ENCODE measurements around the gene LCLAT1.
"Not testable (repeated sequence)": the region's sequence is repeated elsewhere in the genome, so short reads cannot be mapped to it uniquely, and the experiment has no call there.

LCLAT1 gene

GRCh38 chr2:30456106-30456505 lies 9.1 kb downstream of the LCLAT1 start:
- DNase-seq: no peak

GRCh38 chr2:30456579-30456978 lies 9.5 kb downstream of the LCLAT1 start:
- no peak for DNase-seq

GRCh38 chr2:30457296-30457695 lies 10.2 kb downstream of the LCLAT1 start:
- no peak for DNase-seq

- no peak for DNase-seq
Measured at GRCh38 chr2:30459140-30459539, 12.1 kb downstream of the LCLAT1 start.

GRCh38 chr2:30462131-30462857 lies 15.2 kb downstream of the LCLAT1 start:
- no peak for DNase-seq

GRCh38 chr2:30463535-30463934 lies 16.5 kb downstream of the LCLAT1 start:
- DNase-seq: no peak

GRCh38 chr2:30464544-30465170 lies 17.6 kb downstream of the LCLAT1 start:
- DNase-seq: no peak

GRCh38 chr2:30465171-30465545 lies 18.1 kb downstream of the LCLAT1 start:
- DNase-seq: no peak

GRCh38 chr2:30466216-30466615 lies 19.2 kb downstream of the LCLAT1 start:
- no peak for DNase-seq

GRCh38 chr2:30467062-30467826 lies 20.2 kb downstream of the LCLAT1 start:
- not testable (repeated sequence) for DNase-seq

- DNase-seq: no peak
Measured at GRCh38 chr2:30470426-30470825, 23.4 kb downstream of the LCLAT1 start.

GRCh38 chr2:30472326-30472725 lies 25.3 kb downstream of the LCLAT1 start:
- peak; percentile 12 for DNase-seq

- DNase-seq: no peak
Measured at GRCh38 chr2:30475542-30475941, 28.5 kb downstream of the LCLAT1 start.

GRCh38 chr2:30476636-30477035 lies 29.6 kb downstream of the LCLAT1 start:
- no peak for DNase-seq

GRCh38 chr2:30480703-30481322 lies 33.8 kb downstream of the LCLAT1 start:
- no peak for DNase-seq

- DNase-seq: no peak
Measured at GRCh38 chr2:30481323-30481800, 34.3 kb downstream of the LCLAT1 start.

- DNase-seq: no peak
Measured at GRCh38 chr2:30482011-30482410, 35.0 kb downstream of the LCLAT1 start.

- no peak for DNase-seq
Measured at GRCh38 chr2:30484145-30484544, 37.1 kb downstream of the LCLAT1 start.

GRCh38 chr2:30484995-30485394 lies 37.9 kb downstream of the LCLAT1 start:
- DNase-seq: no peak

- DNase-seq: no peak
Measured at GRCh38 chr2:30486655-30487054, 39.6 kb downstream of the LCLAT1 start.

GRCh38 chr2:30487603-30488002 lies 40.6 kb downstream of the LCLAT1 start:
- DNase-seq: no peak

GRCh38 chr2:30488012-30488659 lies 41.1 kb downstream of the LCLAT1 start:
- DNase-seq: no peak

- DNase-seq: no peak
Measured at GRCh38 chr2:30491225-30491624, 44.2 kb downstream of the LCLAT1 start.
